ENCODE measurements around the gene RTP5.
"Not testable (repeated sequence)": the region's sequence is repeated elsewhere in the genome, so short reads cannot be mapped to it uniquely, and the experiment has no call there.

Gene RTP5

DNA sequence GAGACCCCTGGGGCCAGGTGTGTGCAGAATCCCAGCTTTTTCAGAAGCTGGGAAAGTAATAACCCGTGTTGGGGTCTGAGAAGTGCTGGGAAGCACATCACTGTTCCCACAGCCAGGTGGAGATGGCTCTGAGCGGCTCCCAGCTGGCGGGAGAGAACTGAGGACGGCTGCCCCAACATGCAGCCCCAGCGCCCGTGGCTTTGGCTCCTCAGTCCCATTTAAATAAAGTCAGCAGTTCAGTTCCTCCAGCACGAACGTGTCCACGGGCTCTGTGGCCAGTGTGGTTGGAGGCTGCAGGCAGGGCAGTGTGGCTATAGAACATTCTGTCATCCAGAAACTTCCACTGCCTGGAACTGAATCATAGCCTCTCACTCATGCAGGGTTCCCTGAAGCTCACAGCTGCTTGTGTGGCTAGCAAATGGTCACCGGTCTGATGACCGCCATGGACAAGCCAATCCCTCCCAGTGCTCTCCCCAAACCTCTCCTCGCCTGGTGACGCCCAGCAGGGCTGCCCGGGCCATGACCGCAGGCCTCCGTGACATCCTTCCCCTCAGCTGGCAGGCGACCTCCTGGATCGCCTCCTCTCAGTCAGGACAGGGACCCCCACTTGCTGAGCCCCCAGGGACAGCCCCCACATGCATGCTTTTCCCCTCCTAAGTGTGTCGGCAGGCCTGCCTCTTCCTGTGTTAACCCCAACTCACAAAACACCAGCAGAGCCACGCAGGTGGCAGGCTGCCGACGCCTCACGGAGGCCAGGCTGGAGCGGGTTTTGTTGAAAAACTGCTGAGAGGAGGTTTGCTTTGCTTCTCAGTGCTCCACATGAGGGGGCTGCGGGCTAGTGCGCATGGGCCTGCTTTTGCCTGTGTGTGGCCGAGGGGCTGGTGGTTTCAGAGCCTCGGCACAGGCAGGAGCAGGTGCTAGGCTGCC is 1.3 kb downstream of the RTP5 start:
- DNase-seq (ENCODE audit: low read depth in 3 of 3), result no peak

DNA sequence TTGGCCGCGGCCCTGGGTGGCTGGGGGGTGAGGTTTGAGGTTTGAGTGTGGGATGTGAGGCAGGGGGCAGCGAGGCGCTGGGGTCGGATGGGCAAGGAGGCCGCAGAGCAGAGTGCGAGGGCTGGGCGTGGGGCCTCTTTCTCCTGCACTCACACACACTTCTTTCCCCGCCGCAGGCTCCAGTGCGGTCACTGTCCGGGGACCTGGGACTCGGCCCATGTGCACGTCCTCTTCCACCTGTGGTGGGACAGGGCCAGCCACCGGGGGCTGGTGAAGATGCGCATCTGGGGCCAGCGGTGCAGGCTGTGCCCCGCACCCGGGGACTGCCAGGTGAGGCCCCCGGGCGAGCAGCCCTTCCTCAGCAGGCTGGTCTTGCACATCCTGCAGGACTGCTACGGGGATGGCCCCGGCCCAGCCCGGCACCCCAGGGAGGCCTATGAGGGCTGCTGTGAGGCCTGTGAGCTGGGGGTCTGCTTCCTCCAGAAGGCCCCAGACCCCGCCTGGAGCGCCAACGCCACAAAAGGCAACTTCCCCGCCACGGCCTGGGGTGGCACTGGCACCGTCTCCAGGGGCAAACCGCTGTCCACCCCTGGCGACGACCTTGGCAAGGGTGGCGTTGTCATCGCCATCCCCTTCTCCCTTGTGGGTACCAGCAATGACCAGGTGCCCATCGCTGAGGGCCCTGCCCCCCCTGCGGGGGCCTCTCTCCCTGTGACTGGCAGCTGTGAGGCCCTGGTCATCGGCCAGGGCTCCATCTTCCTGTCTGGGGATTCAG is 2.2 kb downstream of the RTP5 start:
- no peak for DNase-seq (ENCODE audit: low read depth in 3 of 3)

DNA sequence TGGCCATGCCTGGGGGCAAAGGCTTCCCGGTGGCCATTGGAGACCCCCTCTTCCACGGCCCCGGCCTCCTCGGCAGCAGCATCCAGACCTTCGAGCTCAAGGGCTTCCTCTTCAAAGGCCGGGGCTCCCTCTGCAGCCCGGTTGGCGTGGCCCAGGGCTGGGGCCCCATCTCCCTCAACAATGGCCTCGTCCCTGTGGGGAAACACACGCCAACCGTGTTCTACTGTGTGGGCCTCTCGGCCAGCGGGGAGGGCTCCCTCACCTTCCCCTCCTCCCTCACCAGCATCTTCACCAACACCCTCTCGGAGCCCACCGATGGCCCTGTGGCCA is 2.7 kb downstream of the RTP5 start:
- DNase-seq (ENCODE audit: low read depth in 3 of 3), result no peak

DNA sequence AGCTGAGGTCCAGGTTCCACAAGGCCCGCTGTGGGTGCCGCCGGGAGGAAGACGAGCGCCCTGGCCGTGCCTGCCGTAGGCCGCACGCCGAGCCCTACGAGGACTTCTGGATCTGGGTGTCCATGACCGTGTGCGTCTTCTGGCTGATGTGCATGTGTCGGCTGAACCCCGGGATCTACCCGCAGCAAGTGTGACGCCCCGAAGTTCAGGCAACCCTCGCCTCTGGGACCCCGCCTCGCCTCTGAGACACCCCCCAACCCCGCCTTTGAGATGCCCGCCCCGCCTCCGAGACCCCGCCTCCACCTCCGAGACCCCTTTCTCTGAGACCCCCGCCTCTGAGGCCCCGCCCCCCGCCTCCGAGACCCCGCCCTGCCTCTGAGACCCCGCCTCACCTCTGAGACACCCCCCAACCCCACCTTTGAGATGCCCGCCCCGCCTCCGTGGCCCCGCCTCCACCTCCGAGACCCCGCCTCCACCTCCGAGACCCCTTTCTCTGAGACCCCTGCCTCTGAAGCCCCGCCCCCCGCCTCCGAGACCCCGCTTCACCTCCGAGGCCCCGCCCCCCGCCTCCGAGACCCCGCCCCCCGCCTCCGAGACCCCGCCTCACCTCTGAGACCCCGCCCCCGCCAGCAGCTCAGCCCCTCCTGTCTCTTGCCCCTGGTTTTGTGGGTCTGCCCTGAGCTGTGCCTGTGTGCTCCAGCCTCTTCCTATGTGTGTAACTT is 3.7 kb downstream of the RTP5 start:
- DNase-seq (ENCODE audit: low read depth in 3 of 3), result no peak

DNA sequence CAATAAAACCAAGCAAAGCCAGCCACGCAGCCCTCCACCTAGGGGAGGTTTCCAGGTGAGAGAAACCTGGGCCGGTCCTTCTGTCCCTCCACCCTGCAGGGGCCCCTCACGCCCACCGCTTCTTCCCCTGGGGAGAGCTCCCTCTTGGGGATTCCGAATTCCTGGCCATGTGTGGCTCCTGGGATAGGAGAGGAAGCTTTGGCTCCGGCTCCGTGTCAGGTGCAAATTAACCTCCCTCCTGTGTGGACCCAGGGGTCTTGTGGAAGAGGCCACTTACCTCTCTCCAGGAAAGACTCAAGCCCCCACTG is 4.2 kb downstream of the RTP5 start:
- no peak for DNase-seq (ENCODE audit: low read depth in 3 of 3)

DNA sequence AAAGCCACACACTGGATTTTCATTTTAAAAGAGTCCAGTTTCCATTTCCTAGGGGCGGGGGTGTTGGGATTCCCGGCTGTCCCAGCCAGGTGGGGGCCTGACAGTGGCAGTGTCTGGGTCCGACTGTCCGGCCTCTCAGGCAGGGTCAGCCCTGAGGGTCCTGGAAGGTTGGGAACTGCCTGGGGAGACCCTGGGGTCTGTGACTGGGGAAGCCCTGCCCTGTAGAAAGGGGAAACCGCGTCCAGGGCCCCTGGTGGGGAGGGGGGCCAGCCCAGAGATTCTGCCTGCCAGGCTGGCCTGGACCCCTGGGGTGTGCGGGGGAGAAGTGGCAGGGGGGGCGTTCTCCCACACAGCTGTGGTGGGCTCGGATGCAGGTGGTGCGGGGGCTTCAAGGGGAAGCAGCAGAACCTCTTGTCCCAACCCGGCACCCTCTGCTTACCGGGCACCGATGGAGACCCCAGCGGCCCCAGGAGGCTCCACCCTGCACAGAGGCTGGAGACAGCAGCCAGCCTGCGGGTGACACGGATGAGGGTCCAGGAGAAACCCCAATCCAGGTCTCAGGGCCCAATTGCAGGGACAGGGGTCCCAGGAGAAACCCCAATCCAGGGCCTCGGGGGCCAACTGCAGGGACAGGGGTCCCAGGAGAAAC is 4.9 kb downstream of the RTP5 start:
- DNase-seq (ENCODE audit: low read depth in 3 of 3), result no peak

DNA sequence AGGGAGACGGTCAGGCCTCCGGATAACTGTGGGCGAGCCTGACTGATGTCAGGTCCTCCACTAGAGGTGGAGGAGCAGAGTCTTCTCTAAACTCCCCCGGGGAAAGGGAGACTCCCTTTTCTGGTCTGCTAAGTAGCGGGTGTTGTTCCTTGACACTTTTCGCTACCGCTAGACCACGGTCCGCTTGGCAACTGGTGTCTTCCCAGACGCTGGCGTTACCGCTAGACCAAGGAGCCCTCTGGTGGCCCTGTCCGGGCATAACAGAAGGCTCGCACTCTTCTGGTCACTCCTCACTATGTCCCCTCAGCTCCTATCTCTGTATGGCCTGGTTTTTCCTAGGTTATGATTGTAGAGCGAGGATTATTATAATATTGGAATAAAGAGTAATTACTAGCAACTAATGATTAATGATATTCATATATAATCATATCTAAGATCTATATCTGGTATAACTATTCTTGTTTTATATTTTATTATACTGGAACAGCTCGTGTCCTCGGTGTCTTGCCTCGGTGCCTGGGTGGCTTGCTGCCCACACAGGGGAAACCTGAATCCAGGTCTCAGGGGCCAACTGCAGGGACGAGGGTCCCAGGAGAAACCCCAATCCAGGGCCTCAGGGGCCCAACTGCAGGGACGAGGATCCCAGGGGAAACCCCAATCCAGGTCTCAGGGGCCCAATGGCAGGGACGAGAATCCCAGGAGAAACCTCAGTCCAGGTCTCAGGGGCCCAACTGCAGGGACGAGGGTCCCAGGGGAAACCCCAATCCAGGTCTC is 6.4 kb downstream of the RTP5 start:
- not testable (repeated sequence) for DNase-seq (ENCODE audit: low read depth in 3 of 3)

DNA sequence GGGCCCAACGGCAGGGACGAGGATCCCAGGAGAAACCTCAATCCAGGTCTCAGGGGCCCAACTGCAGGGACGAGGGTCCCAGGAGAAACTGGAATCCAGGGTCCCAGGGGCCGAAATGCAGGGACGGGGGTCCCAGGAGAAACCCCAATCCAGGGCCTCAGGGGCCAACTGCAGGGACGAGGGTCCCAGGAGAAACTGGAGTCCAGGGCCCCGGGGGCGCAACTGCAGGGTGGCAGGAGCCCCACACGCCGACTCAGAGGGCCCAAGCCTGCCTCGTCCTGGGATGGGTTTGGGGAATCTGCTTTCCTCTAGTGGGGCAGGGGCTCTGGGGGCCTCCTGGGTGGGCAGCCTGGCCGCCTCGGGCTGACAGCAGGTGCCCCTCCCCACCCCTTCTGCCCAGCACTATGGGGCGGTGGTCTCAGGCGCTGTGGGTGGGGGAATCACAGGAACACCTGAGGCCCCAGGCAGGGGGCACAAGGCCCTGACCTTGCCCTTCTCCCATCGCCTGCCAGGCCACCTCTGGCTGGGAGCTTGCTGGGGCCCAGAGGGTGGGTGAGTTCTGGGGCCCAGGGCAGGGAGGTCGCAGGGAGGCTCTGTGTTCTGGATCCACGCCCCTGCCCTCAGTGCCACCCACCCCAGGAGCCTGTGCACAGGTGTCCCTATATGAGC is 7.1 kb downstream of the RTP5 start:
- no peak for DNase-seq (ENCODE audit: low read depth in 3 of 3)

DNA sequence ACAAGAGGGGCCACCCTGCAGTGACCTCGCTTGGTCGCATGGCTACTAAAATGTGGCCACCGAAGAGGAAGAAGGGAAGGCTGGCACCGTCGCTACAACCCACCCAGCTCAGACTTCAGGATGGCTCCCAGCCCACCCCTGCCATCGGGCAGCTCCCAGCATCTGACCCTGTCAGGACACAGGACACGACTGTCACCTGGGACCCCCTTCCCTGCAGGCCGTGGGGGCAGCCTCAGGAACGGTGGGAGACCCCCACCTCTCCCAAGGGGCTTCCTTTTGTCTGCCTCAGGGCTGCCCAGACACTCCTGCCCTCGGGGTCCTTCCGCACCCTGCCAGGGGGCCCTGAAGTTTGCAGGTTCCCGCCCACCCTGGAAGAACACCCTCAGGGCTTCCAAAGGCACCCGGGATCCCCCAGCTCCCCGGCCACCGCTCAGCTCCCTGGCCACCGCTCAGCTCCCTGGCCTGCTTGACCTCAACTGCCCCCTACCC is 7.7 kb downstream of the RTP5 start:
- no peak for DNase-seq (ENCODE audit: low read depth in 3 of 3)

DNA sequence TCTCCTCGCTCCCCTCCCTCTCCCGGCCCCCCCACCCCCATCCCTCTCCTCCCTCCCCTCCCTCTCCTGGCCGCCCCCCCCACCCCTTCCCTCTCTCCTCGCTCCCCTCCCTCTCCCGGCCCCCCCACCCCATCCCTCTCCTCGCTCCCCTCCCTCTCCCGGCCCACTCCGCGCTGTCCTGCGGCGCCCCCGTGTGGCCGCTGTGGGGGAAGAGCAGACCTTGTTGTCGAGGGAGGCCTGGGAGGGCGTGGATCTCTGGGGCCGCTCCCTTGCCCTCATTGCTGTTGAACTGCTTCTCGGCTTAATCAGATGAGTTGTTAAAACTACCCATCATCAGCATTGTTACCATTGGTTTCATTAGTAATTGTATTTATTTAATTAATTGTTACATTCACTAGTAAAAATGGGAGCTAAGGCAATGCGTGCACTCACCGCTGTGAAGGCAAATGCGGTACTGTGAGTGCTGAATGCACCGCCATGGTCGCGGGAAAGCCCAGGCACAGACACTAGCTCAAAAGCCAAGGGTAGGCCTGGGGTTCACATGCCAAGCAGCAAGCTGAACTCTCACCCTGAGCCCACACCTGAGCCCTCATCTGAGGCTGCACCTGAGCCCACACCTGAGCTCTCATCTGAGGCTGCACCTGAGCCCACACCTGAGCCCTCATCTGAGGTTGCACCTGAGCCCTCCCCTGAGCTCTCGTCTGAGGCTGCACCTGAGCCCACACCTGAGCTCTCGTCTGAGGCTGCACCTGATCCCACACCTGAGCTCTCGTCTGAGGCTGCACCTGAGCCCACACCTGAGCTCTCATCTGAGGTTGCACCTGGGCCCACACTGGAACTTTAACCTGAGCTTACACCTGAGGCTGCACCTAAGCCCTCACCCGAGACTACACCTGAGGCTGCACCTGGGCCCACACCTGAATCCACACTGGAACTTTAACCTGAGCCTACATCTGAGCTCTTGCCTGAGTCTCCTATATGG is 8.8 kb downstream of the RTP5 start:
- DNase-seq (ENCODE audit: low read depth in 3 of 3), result peak; percentile 61 to 78 (median 61)

DNA sequence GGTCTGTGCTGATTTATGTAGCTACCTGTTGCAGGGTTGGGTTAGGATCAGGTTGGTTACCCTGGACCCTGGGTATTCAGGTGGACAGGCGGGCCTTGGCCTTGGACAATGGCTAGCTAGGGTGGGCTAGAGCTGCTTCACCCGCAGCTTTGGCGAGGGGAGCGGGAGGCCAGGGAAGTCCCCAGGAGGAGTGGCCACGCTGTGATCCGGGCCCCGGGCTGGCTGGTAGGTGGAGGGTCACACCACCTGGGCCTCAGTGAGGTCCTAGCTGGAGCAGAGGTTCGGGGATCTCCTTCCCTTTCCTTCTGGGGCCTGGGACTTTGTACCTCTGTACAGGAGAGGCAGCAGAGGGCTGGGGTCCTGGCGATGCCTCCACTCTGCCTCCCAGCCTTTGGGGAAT is 9.8 kb downstream of the RTP5 start:
- no peak for DNase-seq (ENCODE audit: low read depth in 3 of 3)

DNA sequence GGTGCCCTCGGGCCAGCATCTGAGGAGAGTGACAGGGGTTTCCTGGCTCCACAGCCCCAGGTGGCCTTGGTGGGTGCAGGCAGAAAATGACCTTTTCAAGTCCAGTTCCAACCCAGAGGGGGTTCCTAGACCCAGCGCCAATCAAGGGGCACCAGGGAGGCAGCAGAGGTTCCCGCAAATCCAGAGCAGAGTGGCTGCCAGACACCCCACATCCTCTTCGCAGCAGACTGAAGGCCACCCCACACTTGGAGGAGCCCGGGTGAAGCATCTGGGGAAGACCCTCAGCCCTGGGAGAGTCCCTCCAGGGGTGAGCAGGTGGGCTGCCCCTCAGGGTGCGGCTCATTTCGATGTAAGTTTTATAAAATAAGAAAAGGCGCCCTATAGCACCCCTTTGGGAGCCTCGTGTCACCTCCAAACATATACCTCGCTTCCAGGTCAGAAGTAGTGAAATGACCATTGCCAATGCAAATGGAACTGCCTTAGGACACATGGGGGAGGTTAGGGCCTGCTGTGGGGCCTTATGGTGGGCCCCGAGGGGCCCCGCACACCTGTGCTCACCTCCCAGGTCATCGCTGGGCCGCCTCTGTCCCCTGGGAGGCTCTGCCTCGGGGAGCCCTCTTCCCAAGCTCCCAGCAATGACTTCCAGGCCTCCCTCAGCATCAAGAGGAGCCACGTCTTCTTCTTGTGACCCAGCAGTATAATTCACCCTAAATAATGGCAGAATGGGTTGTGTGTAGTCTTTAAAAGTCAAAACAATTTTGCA is 11.0 kb downstream of the RTP5 start:
- DNase-seq (ENCODE audit: low read depth in 3 of 3), result no peak

DNA sequence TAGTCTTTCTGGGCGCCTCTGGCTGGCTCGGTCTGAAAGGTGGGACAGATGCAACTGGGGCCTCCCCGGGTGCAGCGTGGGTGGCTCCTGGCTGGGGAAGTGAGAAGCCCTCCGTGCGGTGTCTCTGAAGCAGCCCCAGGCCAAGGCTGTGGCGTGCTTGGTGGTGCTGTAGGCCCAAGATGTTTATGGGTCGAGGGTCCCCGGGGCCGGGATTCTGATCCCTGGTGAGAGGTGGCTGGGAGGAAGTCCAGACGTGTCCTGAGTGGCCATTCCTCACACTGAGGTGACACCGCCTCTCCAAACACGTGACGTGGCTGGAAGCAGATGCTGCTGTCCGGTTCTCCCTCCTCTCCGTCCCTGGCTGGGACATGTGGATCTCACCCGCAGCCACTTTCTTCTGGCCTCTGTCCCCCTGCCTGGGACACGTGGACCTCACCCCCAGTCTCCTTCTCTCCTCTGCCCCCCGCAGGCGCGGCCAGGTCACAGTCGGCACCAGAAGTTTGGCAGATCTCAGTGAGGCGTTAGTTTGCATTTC is 12.6 kb downstream of the RTP5 start:
- DNase-seq (ENCODE audit: low read depth in 3 of 3), result peak in 1 of 3 donors; percentile 55

DNA sequence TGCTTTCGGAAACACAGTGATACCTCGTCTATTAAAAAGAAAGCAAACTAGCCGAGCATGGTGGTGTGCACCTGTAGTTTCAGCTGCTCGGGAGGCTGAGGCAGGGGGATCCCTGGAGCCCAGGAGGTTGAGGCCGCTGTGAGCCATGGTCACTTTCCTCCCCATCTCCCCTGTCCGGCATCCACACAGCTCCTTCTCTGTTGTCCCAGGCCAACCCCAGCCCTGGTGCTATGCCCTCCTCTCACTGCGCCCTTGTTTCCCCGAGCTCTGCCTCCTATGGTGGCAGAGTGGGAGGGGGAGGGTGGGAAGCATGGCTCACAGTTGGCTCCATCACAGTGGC is 15.4 kb downstream of the RTP5 start:
- DNase-seq (ENCODE audit: low read depth in 3 of 3), result no peak

DNA sequence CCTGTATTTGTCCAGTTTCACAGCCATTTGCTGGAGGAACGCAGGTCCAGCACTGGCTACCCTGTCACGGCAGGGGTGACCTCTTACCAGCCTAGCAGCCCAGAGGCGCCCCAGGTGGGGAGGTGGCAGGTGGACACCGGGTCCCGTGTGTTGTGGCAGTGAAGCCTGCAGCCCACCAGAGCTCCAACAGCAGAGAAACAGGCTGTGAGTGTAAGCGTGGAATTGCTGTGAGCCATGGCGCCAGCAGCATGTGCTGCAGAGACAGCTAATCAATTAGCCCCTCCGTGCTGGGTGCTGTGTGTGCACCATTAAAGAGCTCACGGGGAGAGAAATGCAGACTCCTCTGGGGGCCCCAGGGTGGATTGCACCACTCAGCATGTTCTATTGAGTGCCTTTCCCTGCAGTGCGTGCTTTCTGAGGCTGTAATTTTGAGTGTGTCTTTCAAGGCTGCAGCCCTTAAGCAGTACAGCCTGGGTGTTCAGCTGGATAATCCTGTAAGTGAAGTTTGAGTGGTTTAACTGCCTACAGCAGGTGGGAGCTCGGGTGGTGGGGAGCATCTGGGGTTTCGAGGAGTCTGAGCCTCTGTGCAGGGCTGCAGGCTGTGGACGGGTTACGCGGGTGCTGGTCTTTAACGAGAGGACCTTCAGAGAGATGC is 15.9 kb downstream of the RTP5 start:
- no peak for DNase-seq (ENCODE audit: low read depth in 3 of 3)

DNA sequence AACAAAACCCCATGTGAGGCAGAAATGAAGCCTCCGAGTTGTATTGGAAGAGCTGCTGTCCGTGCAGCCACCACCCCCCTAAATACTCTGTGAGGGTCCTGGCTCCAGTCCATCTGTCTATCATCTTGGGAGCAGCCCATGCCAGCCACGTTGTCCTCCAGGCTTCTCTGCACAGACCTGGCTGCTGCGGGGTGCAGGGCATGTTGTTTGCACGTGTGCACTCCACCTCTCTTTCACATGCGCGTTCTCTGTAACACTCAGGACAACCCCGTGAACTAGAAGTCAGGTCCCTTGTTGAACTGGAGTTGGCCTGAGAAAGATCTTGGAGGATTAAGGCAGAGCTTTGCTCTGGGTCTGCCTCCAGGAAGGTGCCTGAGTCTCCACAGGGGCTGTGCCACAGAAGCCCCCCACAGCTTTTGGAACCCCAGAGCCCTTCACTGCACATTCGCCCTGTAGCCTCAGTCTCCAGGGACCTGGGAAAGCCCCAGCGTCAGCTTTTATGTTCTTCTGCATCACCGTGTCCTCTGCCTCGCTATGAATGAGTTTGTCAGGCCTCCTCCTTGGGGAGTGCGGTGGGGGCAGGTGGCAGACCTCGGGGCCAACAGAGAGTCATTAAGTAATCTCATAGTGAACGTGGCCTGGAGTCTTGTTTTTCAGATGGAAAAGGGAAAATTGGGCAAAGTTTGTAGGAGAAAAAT is 16.6 kb downstream of the RTP5 start:
- no peak for DNase-seq (ENCODE audit: low read depth in 3 of 3)

DNA sequence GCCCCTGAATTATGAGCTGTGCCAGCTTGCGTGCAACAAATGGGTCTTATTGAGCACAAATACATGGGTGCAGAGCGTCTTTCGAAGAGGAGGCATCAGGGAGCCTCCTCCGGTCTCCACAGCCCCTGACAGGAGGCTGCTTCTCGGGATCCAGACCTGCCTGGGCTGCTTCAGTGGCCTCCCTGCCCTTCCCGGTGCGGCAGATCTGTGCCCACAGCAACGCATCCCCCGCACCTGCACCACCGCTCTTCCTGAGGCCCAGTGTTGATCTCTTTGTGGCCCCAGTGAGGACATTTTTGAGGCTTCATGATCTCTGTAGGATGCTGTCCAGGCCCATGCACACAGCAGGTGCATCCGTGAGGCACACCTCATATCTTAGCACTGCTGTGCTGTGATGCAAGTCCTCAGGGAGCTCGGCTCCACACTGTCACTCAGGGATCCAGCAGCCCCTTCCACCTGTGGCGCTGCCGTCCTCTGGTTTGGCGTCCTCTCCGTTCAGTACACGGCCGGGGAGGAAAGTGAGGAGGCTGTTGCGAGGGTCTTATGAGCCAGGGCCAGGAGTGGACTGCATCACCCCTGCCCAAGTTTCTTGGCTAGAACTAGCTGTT is 17.4 kb downstream of the RTP5 start:
- DNase-seq (ENCODE audit: low read depth in 3 of 3), result no peak

All from stimulated activated CD4-positive, alpha-beta T cell treated with anti-CD3 and anti-CD28 coated beads, TNF-alpha, amount 100 ng/mL, for 48 hours (primary cell).